HG02973 (cell line): ENCODE measurements around the gene TIGD6.

Experiments used
- ATAC-seq: cut with Tn5 transposase; IDR thresholded peaks from one replicate; pipeline ENCODE4 v1.9.1; 2021; ENCODE audit warnings: moderate library complexity; ENCODE audit not compliant: unreplicated experiment

Gene TIGD6

GRCh38 chr5:150017226-150018005 is 17.0 kb upstream of the TIGD6 start:
- ATAC-seq = no peak

GRCh38 chr5:150016537-150016936 is 16.1 kb upstream of the TIGD6 start:
- no peak for ATAC-seq

- no peak for ATAC-seq
Observed at GRCh38 chr5:150015415-150015814, 15.0 kb upstream of the TIGD6 start.

- no peak for ATAC-seq
Observed at GRCh38 chr5:150014456-150014855, 14.0 kb upstream of the TIGD6 start.

GRCh38 chr5:150013931-150014330 is 13.5 kb upstream of the TIGD6 start:
- no peak for ATAC-seq

- ATAC-seq = no peak
Observed at GRCh38 chr5:150009671-150010387, 9.4 kb upstream of the TIGD6 start.

GRCh38 chr5:150007050-150007449 is 6.6 kb upstream of the TIGD6 start:
- ATAC-seq = no peak

- ATAC-seq = no peak
Observed at GRCh38 chr5:150006318-150006717, 5.9 kb upstream of the TIGD6 start.

- peak; percentile 51 for ATAC-seq
Observed at GRCh38 chr5:150001660-150002486, 1.4 kb upstream of the TIGD6 start.

- ATAC-seq = peak; percentile 1
Observed at GRCh38 chr5:150000990-150001659, 671 bp upstream of the TIGD6 start.

- no peak for ATAC-seq
Observed at GRCh38 chr5:149999866-150000255, 593 bp downstream of the TIGD6 start.

GRCh38 chr5:149999359-149999758 is 1.1 kb downstream of the TIGD6 start:
- ATAC-seq = no peak

- no peak for ATAC-seq
Observed at GRCh38 chr5:149998281-149998680, 2.2 kb downstream of the TIGD6 start.

- ATAC-seq = no peak
Observed at GRCh38 chr5:149996205-149996890, 4.1 kb downstream of the TIGD6 start.

GRCh38 chr5:149995385-149996204 is 4.9 kb downstream of the TIGD6 start:
- no peak for ATAC-seq

- no peak for ATAC-seq
Observed at GRCh38 chr5:149993471-149993870, 7.0 kb downstream of the TIGD6 start.

- ATAC-seq = peak; percentile 72
Observed at GRCh38 chr5:149990518-149991376, 9.7 kb downstream of the TIGD6 start.

GRCh38 chr5:149988126-149988525 is 12.3 kb downstream of the TIGD6 start:
- no peak for ATAC-seq

- ATAC-seq = no peak
Observed at GRCh38 chr5:149982505-149982904, 17.9 kb downstream of the TIGD6 start.
